ENCODE results near the gene ACRV1.
"Not testable (repeated sequence)": the region's sequence is repeated elsewhere in the genome, so short reads cannot be mapped to it uniquely, and the experiment has no call there.

Gene ACRV1

GRCh38 chr11:125720781-125721180, 40.1 kb upstream of the ACRV1 start:
- Histone ChIP-seq H3K9me2 (ENCODE audit: low read depth, low read length) (no peaks in the 10 kb centered on the region), H3K27me3 (ENCODE audit: insufficient read depth, low read length) (no peaks in the 10 kb centered on the region), H3K4me1 (ENCODE audit: insufficient read depth, low read length, severe bottlenecking) (no peaks in the 10 kb centered on the region), H3K4me3 (ENCODE audit: low read depth, low read length, poor library complexity, severe bottlenecking) (no peak overlapping the region), H2AFZ (ENCODE audit: low read length) (no peak overlapping the region), H3K79me2 (ENCODE audit: insufficient read depth, low read length) (no peaks in the 10 kb centered on the region), H3K4me2 (ENCODE audit: low read length) (no peak overlapping the region), H3F3A (ENCODE audit: insufficient read depth, low read length) (no peaks in the 10 kb centered on the region), H4K20me1 (ENCODE audit: insufficient read depth, low read length) (no peaks in the 10 kb centered on the region), H3K9me3 (ENCODE audit: low read length) (no peaks in the 10 kb centered on the region), H3K27ac (ENCODE audit: low read depth, low read length, poor library complexity, severe bottlenecking) (no peak overlapping the region), H3K9ac (ENCODE audit: low read length) (no peak overlapping the region), H3K36me3 (ENCODE audit: insufficient read depth, low read length) (no peaks in the 10 kb centered on the region)
- TF ChIP-seq CTCF (IDR thresholded peaks at IDR 0.05; ENCODE audit: low read length) (no peak), EZH2 (IDR thresholded peaks at IDR 0.05; ENCODE audit: borderline replicate concordance, low read length) (no peak)

- H3K4me1 ChIP-seq (ENCODE audit: insufficient read depth, low read length, severe bottlenecking), result not testable (repeated sequence)
These were observed 24.0 kb upstream of the ACRV1 start for GRCh38 chr11:125704686-125705085.

GRCh38 chr11:125701858-125702621, 21.4 kb upstream of the ACRV1 start:
- no peaks in the 10 kb centered on the region for H4K20me1 ChIP-seq (ENCODE audit: insufficient read depth, low read length)
- H3F3A ChIP-seq (ENCODE audit: insufficient read depth, low read length), result no peaks in the 10 kb centered on the region
- H3K9me2 ChIP-seq (ENCODE audit: low read depth, low read length), result no peaks in the 10 kb centered on the region
- no peak overlapping the region for H3K9ac ChIP-seq (ENCODE audit: low read length)
- H2AFZ ChIP-seq (ENCODE audit: low read length), result no peak overlapping the region
- H3K27me3 ChIP-seq (ENCODE audit: insufficient read depth, low read length), result no peaks in the 10 kb centered on the region
- H3K36me3 ChIP-seq (ENCODE audit: insufficient read depth, low read length), result no peaks in the 10 kb centered on the region
- no peak overlapping the region for H3K27ac ChIP-seq (ENCODE audit: low read depth, low read length, poor library complexity, severe bottlenecking)
- TF ChIP-seq CTCF (IDR thresholded peaks at IDR 0.05; ENCODE audit: low read length) (no peak), EZH2 (IDR thresholded peaks at IDR 0.05; ENCODE audit: borderline replicate concordance, low read length) (no peak)
- no peaks in the 10 kb centered on the region for H3K79me2 ChIP-seq (ENCODE audit: insufficient read depth, low read length)
- H3K4me2 ChIP-seq (ENCODE audit: low read length), result no peak overlapping the region
- H3K9me3 ChIP-seq (ENCODE audit: low read length), result no peaks in the 10 kb centered on the region
- H3K4me3 ChIP-seq (ENCODE audit: low read depth, low read length, poor library complexity, severe bottlenecking), result no peak overlapping the region
- H3K4me1 ChIP-seq (ENCODE audit: insufficient read depth, low read length, severe bottlenecking), result no peaks in the 10 kb centered on the region

More at GRCh38 chr11:125704686-125705085, 24.0 kb upstream of the ACRV1 start:
- not testable (repeated sequence) for H3K79me2 ChIP-seq (ENCODE audit: insufficient read depth, low read length); H3K9me2 ChIP-seq (ENCODE audit: low read depth, low read length); H3K27me3 ChIP-seq (ENCODE audit: insufficient read depth, low read length); H3K9ac ChIP-seq (ENCODE audit: low read length); H2AFZ ChIP-seq (ENCODE audit: low read length); H3K27ac ChIP-seq (ENCODE audit: low read depth, low read length, poor library complexity, severe bottlenecking); H3F3A ChIP-seq (ENCODE audit: insufficient read depth, low read length); H3K4me3 ChIP-seq (ENCODE audit: low read depth, low read length, poor library complexity, severe bottlenecking); H4K20me1 ChIP-seq (ENCODE audit: insufficient read depth, low read length); H3K36me3 ChIP-seq (ENCODE audit: insufficient read depth, low read length); H3K9me3 ChIP-seq (ENCODE audit: low read length); H3K4me2 ChIP-seq (ENCODE audit: low read length)
